GM19395 (cell line): Measurements from ENCODE around the gene HSPB1.
A peak's percentile ranks its signal among the peaks of the same experiment; 100 is the strongest.
"Not testable (repeated sequence)": the region's sequence is repeated elsewhere in the genome, so short reads cannot be mapped to it uniquely, and the experiment has no call there.

Experiments
- ATAC-seq: cut with Tn5 transposase; IDR thresholded peaks from one replicate; pipeline ENCODE4 v1.9.1; 2021; ENCODE audit warnings: mild to moderate bottlenecking, moderate library complexity; ENCODE audit not compliant: unreplicated experiment

Gene HSPB1

DNA sequence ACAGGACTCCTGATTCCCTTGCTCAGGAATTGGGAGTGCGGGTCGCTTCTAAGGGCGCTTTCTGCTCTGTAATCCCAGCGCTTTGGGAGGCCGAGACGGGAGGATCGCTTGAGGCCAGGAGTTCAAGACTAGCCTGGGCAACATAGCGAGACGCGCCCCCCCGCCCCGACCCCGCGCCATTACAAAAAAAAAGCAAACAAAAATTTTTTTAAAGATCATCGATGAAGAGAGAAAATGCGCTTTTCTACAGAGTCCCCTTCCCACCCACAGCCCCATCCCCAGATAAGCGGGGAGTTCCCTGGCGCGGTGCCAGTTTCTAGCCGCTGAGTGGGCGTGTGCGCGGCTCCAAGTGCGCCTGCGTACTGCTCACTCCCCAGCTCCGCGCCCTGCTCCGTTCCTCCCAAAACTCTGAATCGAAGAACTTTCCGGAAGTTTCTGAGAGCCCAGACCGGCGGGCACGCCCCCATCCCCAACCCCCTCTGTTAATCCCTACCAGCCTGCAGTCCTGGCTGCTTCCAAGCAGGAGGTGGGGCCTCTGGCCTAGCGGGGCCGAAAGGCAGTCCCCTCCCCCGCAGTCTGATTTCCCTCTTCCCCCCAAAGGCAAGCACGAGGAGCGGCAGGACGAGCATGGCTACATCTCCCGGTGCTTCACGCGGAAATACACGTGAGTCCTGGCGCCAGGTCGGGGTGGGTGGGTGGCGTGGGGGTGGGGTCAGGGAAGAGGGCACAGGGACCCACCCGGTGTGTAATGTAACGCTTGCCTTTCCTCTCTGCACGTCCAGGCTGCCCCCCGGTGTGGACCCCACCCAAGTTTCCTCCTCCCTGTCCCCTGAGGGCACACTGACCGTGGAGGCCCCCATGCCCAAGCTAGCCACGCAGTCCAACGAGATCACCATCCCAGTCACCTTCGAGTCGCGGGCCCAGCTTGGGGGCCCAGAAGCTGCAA, 1.0 kb downstream of the HSPB1 start:
- no peak for ATAC-seq

GRCh38 chr7:76304888-76305375, 2.5 kb downstream of the HSPB1 start:
- no peak for ATAC-seq

DNA sequence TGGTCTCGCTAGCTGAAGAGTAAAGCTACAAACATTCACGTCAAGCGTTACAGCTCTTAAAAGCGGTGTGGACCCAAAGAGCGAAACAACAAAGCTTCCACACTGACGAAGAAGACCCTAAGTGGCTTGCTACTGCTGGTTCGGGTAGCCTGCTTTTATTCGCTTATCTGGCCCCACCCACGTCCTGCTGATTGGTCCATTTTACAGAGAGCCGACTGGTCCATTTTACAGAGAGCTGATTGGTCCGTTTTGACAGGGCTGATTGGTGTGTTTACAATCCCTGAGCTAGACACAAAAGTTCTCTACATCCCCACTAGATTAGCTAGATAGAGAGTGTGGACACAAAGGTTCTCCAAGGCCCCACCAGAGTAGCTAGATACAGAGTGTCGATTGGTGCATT, 6.4 kb downstream of the HSPB1 start:
- ATAC-seq: not testable (repeated sequence)

GRCh38 chr7:76309341-76310101, 7.0 kb downstream of the HSPB1 start:
- not testable (repeated sequence) for ATAC-seq

GRCh38 chr7:76310102-76310957, 7.9 kb downstream of the HSPB1 start:
- ATAC-seq: no peak

DNA sequence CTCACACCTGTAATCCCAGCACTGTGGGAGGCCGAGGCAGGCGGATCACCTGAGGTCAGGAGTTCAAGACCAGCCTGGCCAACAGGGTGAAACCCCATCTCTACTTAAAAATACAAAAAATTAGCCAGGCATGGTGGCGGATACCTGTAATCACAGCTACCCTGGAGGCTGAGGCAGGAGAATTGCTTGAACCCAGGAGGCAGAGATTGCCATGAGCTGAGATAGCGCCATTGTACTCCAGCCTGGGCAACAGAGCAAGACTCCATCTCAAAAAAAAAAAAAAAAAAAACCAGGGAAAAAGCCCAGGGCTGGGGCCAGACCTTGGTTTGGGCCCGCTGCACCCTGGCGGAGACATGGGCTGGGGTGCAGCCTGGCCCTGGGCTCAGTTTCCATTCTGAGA, 9.4 kb downstream of the HSPB1 start:
- ATAC-seq: not testable (repeated sequence)

DNA sequence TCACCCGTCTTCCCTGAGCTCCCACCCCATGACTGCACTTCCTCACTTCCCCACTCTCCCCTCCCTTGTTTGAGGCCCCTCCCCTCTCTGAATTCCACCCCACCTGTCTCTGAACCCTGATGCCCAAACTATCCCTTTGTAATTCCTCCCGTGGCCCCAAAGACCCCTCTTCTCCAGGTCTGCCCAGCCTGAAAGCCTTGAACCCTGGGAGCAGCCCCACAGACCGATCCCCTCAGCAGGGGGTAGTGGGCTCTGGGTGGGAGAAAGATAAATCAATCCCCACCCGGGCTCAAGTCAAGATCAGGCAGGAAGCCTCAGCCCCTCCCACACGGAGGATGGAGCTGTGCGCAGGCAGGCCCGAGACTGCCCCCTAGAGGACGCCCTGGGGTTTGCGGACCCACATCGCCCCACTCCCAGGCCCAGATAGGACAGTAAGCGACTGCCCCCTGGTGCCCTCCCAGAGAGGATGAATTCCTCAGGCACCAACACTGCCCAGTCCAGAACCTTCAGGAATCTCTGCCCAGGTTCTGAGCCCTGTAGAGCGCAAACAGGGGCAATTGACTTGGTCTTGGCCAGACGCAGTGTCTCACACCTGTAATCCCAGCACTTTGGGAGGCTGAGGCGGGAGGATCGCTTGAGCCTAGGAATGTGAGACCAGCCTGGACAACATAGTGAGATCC, 11.7 kb downstream of the HSPB1 start:
- peak; percentile 29 for ATAC-seq

DNA sequence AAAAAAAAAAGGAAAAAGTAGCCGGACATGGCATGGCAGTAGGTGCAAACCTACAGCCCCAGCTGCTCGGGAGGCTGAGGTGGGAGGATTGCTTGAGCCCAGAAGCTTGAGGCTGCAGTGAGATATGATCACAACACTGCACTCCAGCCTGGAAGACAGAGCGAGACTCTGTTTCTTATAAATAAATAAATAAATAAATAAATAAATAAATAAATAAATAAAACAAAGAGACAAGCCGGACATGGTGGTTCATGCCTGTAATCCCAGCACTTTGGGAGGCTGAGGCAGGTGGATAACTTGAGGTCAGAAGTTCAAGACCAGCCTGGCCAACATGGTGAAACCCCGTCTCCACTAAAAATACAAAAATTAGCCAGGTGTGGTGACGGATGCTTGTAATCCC, 12.3 kb downstream of the HSPB1 start:
- ATAC-seq: not testable (repeated sequence)

DNA sequence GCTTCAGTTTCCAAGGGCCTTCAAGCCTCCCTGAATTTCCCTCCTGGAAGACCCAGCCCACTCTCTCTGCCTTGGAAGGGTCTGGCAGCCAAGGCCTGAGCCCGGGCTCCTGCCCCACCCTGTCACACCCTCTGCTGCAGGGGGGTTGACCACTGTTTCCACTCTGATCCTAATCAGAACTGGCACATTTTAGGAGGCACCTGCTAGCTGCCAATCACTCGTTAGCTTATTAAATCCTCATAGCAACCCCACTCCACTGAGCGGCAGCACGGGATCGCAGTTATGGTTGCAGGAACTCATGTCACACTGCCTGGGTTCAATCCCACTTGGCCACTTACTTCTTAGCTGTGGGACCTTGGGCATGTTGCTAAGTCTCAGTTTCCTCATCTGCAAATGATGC, 12.9 kb downstream of the HSPB1 start:
- ATAC-seq: no peak

- ATAC-seq: no peak
Measured at GRCh38 chr7:76316984-76317781, 14.7 kb downstream of the HSPB1 start.

DNA sequence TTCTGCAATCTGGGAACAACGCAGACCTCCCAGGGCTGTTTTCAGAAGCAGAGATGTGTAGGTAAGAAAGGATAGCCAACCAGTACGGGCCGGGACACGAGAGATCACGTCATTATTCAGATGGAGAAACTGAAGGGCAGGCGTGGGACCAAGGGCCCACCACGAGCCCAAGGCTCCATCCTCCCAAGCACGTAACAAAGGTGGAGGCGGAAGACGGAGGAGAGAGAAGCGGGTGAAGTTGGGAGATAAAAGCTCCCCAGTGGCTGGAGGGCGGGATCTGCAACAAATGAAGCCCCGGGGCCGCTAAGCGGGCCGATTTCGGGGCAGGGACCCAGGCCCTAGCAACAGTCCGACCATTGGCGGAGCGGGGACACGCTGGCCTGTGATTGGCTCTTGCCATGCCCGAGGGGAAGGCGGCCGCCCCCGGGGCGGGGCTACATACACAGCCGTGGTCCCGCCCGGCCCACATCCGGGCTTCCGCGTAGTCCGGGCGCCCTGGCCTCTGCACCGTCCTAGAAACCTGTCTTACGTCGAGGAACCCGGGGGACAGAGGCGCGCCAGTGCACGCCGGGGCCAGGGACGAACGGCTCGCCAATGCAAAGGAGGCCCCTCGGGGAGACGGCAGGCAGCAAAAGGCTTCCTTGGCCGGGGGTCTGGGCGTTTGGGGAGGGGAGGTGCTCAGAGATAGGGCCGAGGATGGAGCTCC, 15.5 kb downstream of the HSPB1 start:
- peak; percentile 90 for ATAC-seq

DNA sequence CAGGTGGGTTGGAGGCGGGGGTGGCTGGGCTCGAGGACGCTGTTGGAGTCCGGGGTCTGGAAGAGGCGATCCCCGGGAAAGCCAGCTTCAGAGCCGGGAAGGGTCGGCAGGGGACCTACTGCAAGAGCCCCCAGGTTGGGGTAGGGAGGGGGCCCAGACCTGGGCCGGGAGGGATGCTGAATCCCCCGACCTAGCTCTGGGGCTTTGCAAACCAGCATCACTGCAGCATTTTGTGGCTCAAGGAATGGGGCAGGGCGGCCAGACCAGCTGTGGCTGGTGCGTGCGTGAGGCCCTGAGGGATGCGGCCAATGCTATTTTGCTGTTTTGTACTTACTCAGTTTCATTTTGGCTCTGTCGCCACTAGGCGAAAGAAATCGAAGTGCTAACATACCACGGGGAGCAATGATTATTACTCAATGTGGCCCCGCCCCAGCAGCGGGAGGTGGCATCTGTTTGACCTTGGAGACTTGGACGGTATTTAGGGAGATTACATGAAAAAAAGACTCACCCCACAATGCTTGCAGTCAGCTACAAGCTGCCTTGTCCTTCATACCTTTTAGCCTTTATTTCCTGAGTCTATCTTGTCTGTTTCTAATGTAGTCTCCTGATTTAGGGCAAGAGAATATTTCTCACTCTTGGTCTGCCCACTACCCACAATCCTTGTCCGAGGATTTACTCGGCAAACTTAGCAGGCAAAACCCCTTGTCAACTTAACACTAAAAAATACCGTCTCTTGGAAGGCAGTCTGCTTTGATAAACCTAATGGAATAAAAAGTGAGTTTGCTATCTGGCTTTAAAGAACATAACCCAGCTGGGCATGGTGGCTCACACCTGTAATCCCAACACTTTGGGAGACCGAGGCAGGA, 16.2 kb downstream of the HSPB1 start:
- peak; percentile 56 for ATAC-seq

DNA sequence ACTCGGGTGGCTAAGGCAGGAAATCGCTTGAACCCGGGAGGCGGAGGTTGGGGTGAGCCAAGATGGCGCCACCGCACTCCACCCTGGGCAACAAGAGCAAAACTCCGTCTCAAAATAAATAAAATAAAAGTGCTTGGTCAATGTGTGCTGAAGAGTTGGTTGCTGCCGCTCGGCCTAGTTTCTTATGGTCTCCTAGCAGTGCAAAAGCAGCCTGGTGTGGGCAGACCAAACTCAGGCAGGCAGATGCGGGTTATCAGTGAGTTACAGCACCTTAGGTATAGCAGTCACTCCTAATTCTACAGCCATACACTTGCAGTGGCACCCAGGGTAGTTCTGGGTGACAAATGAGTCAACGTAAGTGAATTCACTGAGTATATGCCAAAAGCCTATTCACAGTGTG, 22.6 kb downstream of the HSPB1 start:
- no peak for ATAC-seq

DNA sequence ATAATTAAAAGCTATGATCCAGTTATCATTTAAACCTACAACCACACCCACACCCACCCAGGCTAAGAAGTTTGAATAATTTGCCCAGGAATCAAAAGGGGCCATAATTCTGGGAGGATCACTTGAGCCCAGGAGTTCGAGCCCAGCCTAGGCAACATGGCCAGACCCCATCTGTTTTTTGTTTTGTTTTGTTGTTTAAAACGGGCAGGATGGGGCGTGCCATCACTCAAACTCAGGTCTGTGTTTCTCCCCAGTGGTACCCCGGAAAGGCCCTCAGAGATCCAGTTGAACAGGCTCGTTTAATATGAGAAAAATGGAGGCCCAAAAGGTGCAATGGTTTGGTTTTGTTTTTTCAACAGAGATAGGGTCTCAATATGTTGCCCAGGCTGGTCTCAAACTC, 23.3 kb downstream of the HSPB1 start:
- no peak for ATAC-seq

DNA sequence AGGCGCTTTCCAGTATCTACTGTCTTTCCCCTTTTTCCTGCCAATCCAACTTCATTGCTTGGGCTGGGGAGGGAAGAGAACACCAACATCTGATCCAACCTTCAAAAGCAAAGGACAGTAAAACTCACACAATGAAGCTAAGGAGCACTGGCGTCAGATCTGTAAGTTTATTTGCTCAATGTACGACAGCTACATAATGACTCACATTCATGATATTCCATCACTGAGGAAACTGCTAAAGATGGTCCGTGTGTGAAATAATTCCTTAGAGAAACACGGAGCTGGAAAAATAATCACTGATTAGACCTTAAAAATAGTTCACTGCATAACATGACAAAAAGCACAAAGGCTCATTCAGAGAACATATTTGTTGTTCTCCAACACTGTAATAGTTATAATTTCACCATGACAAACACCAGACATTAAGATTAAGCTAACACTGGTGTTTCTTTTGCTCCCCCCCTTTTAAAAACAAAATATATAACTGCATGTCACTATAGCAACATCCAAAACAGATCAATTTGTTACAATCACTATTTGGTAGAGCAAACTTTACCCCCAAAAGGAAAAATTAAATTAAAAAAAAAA, 24.3 kb downstream of the HSPB1 start:
- ATAC-seq: no peak

DNA sequence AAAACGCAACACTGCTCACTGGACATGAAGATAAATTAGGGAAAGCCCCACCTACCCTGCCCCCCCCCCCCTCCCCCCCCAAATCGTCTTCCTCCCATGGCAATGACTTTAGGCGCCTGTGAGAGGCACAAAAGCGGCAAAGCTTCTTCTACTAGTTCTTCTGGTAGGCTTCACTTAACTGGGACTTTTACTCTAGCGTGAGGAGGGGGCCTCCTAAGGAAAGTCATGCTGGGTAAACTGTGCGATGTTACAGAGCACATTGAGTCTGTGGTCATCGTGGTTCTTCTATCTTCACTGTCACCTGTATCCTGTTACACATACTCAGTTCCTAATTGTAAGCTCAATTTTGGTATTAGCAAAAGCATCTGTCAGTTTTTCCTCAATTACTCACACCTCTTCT, 25.1 kb downstream of the HSPB1 start:
- ATAC-seq: no peak

DNA sequence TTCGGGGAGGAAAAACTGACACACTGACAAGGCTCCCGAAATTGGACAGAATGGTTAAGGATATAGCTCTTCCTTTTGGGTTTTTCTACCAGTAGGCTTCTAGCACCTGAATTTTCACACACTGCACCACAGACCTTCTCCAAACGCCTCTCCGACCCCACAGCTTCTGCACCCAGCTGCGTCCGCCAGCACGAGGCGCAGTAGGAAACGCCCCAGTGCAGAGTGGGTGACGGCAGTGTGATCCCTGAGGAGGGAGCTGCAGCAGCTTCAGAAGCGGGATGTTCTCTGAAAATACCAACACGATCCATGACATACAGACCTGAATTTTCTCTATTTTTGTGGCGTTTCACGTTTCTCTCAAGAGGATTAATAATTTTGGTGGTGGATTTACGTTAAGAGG, 25.9 kb downstream of the HSPB1 start:
- no peak for ATAC-seq

DNA sequence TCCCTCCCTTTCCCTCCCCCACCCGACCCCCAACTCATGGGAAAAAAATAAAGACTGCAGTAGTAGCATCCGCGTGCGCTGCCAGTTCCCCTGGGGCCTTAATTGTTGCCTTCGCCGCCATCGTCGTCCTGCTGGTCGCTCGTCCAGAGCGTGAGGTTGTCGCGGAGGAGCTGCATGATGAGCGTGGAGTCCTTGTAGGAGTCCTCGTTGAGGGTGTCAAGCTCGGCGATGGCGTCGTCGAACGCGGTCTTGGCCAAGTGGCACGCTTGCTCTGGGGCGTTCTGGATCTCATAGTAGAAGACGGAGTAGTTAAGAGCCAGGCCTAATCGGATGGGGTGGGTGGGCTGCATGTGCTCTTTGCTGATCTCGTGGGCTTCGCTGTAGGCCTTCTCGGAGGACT, 27.0 kb downstream of the HSPB1 start:
- no peak for ATAC-seq
